WI38 (cell line): Measurements from ENCODE around the gene LTBP2.

Experiments
- H3K4me3 ChIP-seq: 2 replicates; pipeline ENCODE4 v1.5.1; 2011; ENCODE audit warnings: low read depth, mild to moderate bottlenecking, control low read depth, low read length
- TF ChIP-seq, protein P1 (sequence below): IDR thresholded peaks from 2 replicates; pipeline ENCODE4 v1.5.1; 2012; ENCODE audit warnings: low read depth, mild to moderate bottlenecking, control low read depth, low read length

Gene LTBP2

DNA sequence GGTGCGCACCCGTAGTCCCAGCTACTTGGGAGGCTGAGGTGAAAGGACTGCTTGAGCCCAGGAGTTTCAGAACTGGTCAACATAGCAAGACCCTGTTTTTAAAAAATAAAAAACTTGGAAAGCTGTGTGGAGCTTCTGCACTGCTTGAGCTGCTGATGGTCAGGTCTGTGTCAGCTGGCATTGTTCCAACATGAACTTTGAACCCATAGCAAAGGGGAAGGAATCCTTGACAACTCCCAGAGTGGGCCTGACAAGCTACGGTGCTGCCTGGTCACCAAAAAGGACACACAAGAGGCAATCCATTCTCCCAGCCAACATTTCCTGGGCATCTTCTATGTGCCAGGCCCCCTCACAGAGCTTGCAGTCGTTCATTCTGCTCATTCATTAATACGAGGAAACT is 16.4 kb upstream of the LTBP2 start:
- TF ChIP-seq, protein P1, sequence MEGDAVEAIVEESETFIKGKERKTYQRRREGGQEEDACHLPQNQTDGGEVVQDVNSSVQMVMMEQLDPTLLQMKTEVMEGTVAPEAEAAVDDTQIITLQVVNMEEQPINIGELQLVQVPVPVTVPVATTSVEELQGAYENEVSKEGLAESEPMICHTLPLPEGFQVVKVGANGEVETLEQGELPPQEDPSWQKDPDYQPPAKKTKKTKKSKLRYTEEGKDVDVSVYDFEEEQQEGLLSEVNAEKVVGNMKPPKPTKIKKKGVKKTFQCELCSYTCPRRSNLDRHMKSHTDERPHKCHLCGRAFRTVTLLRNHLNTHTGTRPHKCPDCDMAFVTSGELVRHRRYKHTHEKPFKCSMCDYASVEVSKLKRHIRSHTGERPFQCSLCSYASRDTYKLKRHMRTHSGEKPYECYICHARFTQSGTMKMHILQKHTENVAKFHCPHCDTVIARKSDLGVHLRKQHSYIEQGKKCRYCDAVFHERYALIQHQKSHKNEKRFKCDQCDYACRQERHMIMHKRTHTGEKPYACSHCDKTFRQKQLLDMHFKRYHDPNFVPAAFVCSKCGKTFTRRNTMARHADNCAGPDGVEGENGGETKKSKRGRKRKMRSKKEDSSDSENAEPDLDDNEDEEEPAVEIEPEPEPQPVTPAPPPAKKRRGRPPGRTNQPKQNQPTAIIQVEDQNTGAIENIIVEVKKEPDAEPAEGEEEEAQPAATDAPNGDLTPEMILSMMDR: no peak
- no peak overlapping the region for H3K4me3 ChIP-seq

DNA sequence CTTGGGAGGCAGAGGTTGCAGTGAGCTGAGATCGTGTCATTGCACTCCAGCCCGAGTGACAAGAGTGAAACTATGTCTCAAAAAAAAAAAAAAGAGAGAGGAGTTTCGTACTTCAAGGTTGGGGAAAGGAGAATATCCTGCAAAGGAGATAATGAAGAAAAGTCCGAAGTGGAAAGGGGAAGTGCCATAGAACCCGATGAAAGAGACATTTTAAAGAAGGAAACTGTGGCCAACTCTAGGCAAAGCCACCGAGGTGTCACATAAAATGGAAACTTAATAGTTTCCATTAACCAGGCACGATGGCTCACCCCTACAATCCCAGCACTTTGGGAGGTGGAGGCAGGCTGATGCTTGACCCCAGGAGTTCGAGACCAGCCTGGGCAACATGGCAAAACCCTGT is 15.0 kb upstream of the LTBP2 start:
- TF ChIP-seq, protein P1: no peak

GRCh38 chr14:74622257-74622656 is 10.2 kb upstream of the LTBP2 start:
- no peak overlapping the region for H3K4me3 ChIP-seq
- TF ChIP-seq, protein P1: no peak

More for the DNA sequence above, 15.0 kb upstream of the LTBP2 start:
- H3K4me3 ChIP-seq: no peak overlapping the region

- no peak overlapping the region for H3K4me3 ChIP-seq
- TF ChIP-seq, protein P1: no peak
These were observed 9.5 kb upstream of the LTBP2 start for GRCh38 chr14:74621556-74621955.

DNA sequence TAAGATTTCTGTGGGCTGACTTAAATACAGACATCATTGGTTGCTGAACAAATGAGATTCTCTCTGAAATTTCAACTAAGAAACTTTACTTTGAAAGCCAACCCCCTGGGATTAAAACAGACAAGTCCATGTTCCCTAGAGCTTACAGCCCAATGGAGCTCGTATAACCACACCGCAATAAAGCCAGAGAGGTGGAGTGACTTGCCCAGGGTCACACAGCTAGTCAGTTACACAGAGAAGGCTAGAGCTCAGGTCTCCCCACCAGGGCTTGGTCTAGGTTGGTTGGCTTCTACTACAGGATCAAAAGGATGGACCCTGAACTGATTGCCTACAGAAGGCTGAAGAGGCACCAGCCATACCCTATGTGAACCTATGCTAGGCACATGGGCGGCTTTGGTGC is 8.9 kb upstream of the LTBP2 start:
- TF ChIP-seq, protein P1: no peak
- H3K4me3 ChIP-seq: no peak overlapping the region

GRCh38 chr14:74620497-74620921 is 8.5 kb upstream of the LTBP2 start:
- no peak overlapping the region for H3K4me3 ChIP-seq
- TF ChIP-seq, protein P1: no peak

GRCh38 chr14:74619672-74620131 is 7.7 kb upstream of the LTBP2 start:
- H3K4me3 ChIP-seq: no peak overlapping the region
- TF ChIP-seq, protein P1: no peak
